Keratinocyte (primary cell): ENCODE measurements around the gene RRAS. TPM values are rescaled to one million over a fixed set of nuclear protein-coding genes. Genes with fewer than 3 reads are reported as not detected.

Experiments
- DNase-seq: peaks from one replicate; pipeline ENCODE4 v3.0.0-alpha.2; 2011; ENCODE audit warnings: low read depth, missing footprints, low spot score
- FAIRE-seq: peaks from 2 replicates; lab custom pipeline; 2011; peaks lifted over from hg19 to GRCh38; lab: Jason Lieb, UNC
- H2AFZ ChIP-seq: 2 replicates; pipeline ENCODE4 v1.6.0; 2012; ENCODE audit warnings: low read length, control low read depth, inconsistent platforms; ENCODE audit not compliant: control insufficient read depth
- H3K27ac ChIP-seq: 2 replicates; pipeline ENCODE4 v1.5.1; 2011; ENCODE audit warnings: low read length; ENCODE audit not compliant: control insufficient read depth, insufficient read depth
- H3K27me3 ChIP-seq: 3 replicates; pipeline ENCODE4 v1.6.0; 2011; ENCODE audit warnings: low read length; ENCODE audit not compliant: control insufficient read depth, insufficient read depth; ENCODE audit errors: extremely low read depth
- H3K36me3 ChIP-seq, 2 experiments: 2 replicates in 1 of 2; 3 replicates in 1 of 2; pipeline ENCODE4 v1.5.1; 2011; ENCODE audit warnings: low read length in 2 of 2, mild to moderate bottlenecking in 1 of 2; ENCODE audit not compliant: control insufficient read depth in 2 of 2, insufficient read depth in 2 of 2; ENCODE audit errors: extremely low read depth in 1 of 2
- H3K4me1 ChIP-seq: 3 replicates; pipeline ENCODE4 v1.5.1; 2011; ENCODE audit warnings: low read length; ENCODE audit not compliant: control insufficient read depth, insufficient read depth; ENCODE audit errors: extremely low read depth
- H3K4me2 ChIP-seq: 3 replicates; pipeline ENCODE4 v1.6.0; 2011; ENCODE audit warnings: low read depth, low read length; ENCODE audit not compliant: control insufficient read depth, insufficient read depth; ENCODE audit errors: extremely low read depth
- H3K4me3 ChIP-seq, 3 experiments: fragments of 200-600 bp in 1 of 3; sonication (generic) in 1 of 3; 2 replicates in 2 of 3; 3 replicates in 1 of 3; pipeline ENCODE4 v1.5.1; 2011 to 2016; ENCODE audit warnings: low read length in 3 of 3, mild to moderate bottlenecking in 3 of 3, control low read depth in 2 of 3, inconsistent platforms in 1 of 3, low read depth in 1 of 3, mixed read lengths in 1 of 3, mixed run types in 1 of 3, moderate library complexity in 1 of 3; ENCODE audit not compliant: control insufficient read depth in 2 of 3, insufficient read depth in 2 of 3; ENCODE audit errors: extremely low read depth in 1 of 3
- H3K79me2 ChIP-seq: 2 replicates; pipeline ENCODE4 v1.6.0; 2012; ENCODE audit warnings: low read length; ENCODE audit not compliant: control insufficient read depth, insufficient read depth
- H3K9ac ChIP-seq: 3 replicates; pipeline ENCODE4 v1.6.0; 2011; ENCODE audit warnings: low read length; ENCODE audit not compliant: control insufficient read depth, insufficient read depth; ENCODE audit errors: extremely low read depth
- H3K9me1 ChIP-seq: 3 replicates; pipeline ENCODE4 v1.6.0; 2011; ENCODE audit warnings: low read length; ENCODE audit not compliant: control insufficient read depth, insufficient read depth; ENCODE audit errors: extremely low read depth
- H3K9me3 ChIP-seq: 2 replicates; pipeline ENCODE4 v1.5.1; 2012; ENCODE audit warnings: low read depth, low read length; ENCODE audit not compliant: control insufficient read depth
- H4K20me1 ChIP-seq: 3 replicates; pipeline ENCODE4 v1.6.0; 2011; ENCODE audit warnings: low read length; ENCODE audit not compliant: control insufficient read depth, insufficient read depth; ENCODE audit errors: extremely low read depth
- EZH2 ChIP-seq: IDR thresholded peaks from one replicate; pipeline ENCODE4 v1.6.1; 2012; ENCODE audit warnings: inconsistent platforms, mild to moderate bottlenecking, low read length, moderate library complexity
- dilution Hi-C: fragments of 300-500 bp; cut with MboI; formaldehyde crosslinking; loops from one replicate; pipeline ENCODE4 v1.7.0; 2020; ENCODE audit warnings: low sequenced_read_pairs; ENCODE audit not compliant: extremely low pct_ligation_motif_present
- polyA plus RNA-seq, 5 experiments: library from polyadenylated mRNA; depleted of rRNA in 3 of 5; stranded (reverse) in 3 of 5; stranded (forward) in 1 of 5; unstranded in 1 of 5; fragments of >200 nt; gene quantifications; 1 replicate in 1 of 5; 2 replicates in 3 of 5; 3 replicates in 1 of 5; pipeline versions ENCODE4 v1.2.1 to v1.2.3, GENCODE V29; 2011 to 2012; ENCODE audit warnings: missing spikeins in 2 of 5, low read depth in 1 of 5, low replicate concordance in 1 of 5
- TF ChIP-seq, protein P1 (sequence below), 3 experiments: IDR thresholded peaks in 1 of 3; conservative IDR thresholded peaks in 1 of 3; optimal IDR thresholded peaks in 1 of 3; 2 replicates in 2 of 3; 3 replicates in 1 of 3; pipeline versions ENCODE3 to v1.5.1; 2011; ENCODE audit warnings: low read length in 3 of 3, mild to moderate bottlenecking in 3 of 3, moderate library complexity in 2 of 3, control low read depth in 1 of 3, inconsistent platforms in 1 of 3; ENCODE audit not compliant: insufficient read depth in 2 of 3; ENCODE audit errors: extremely low read depth in 1 of 3

RRAS gene
- polyA plus RNA-seq, 1 donor (not counting 4 experiments of a cell fraction or from before 2014, with no cell fraction given): 98.1 TPM

DNA sequence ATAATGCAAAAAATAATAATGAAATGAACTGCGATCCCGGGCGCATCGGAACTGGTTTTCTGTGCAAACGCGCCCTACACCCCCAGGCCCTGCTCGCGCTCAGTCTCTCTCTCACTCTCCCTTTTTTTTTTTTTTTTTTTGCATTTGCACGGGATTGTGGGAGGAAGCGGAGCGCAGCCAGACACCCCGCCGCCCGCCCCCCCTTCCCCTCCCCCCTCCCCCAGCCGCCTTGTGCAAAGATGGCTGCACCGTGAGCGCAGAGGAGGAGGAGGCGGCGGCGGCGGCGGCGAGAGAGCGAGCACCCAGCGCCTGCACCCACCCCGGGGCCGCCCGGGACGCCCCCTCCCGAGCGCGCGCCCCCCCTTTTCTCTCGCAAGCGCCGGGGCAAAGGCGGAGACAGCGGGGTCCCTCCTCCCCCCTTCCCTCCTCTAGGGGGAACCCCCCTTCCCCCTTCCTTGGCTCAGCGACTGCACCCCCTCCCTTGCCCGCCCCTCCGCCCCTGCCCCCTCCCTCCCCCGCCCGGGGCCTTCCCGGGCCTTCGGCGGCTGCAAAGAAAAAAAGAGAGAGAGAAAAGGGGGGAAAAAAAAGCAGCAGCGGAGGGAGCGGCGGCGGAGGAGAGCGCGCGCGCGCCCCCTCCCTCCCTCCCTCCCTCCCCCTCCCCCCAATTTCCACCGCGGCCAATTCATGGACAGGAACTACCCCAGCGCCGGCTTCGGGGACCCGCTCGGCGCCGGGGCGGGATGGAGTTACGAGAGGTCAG, 48.8 kb downstream of the RRAS start, which contains the start of gene PRR12:
Gene PRR12, plus strand, starts transcription at position 212 of the 760 bp plus-strand sequence. Its CDS starts 473 bp downstream, at position 685.
- peaks cover 2% of the 10 kb centered on the region for H4K20me1 ChIP-seq
- peak within 1 kb of the TSS; percentile 92 for H3K27ac ChIP-seq
- H2AFZ ChIP-seq: peak within 1 kb of the TSS; percentile 63
- no peaks in the 10 kb centered on the region for H3K27me3 ChIP-seq
- DNase-seq (no peak), FAIRE-seq (no peak)
- TF ChIP-seq EZH2: no peak
- TF ChIP-seq, protein P1, sequence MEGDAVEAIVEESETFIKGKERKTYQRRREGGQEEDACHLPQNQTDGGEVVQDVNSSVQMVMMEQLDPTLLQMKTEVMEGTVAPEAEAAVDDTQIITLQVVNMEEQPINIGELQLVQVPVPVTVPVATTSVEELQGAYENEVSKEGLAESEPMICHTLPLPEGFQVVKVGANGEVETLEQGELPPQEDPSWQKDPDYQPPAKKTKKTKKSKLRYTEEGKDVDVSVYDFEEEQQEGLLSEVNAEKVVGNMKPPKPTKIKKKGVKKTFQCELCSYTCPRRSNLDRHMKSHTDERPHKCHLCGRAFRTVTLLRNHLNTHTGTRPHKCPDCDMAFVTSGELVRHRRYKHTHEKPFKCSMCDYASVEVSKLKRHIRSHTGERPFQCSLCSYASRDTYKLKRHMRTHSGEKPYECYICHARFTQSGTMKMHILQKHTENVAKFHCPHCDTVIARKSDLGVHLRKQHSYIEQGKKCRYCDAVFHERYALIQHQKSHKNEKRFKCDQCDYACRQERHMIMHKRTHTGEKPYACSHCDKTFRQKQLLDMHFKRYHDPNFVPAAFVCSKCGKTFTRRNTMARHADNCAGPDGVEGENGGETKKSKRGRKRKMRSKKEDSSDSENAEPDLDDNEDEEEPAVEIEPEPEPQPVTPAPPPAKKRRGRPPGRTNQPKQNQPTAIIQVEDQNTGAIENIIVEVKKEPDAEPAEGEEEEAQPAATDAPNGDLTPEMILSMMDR (optimal IDR thresholded peaks at IDR 0.05 in 1 of 3, IDR thresholded peaks at IDR 0.05 in 1 of 3, conservative IDR thresholded peaks at IDR 0.05 in 1 of 3; ENCODE audit: extremely low read depth in 1 of 3, insufficient read depth in 2 of 3, low read length in 3 of 3): no peak
- H3K9ac ChIP-seq: peak within 1 kb of the TSS; percentile 92
- H3K79me2 ChIP-seq: peaks cover 18% of the 10 kb centered on the region
- no peaks in the 10 kb centered on the region for H3K9me1 ChIP-seq
- H3K9me3 ChIP-seq: no peaks in the 10 kb centered on the region
- peaks cover 18% of the 10 kb centered on the region for H3K4me1 ChIP-seq
- H3K4me2 ChIP-seq: peak within 1 kb of the TSS; percentile 99
- peaks cover 4 to 14% of the 10 kb centered on the region in 2 experiments for H3K36me3 ChIP-seq
- H3K4me3 ChIP-seq: peak within 1 kb of the TSS; percentile 79 to 92 (median 82)
- dilution Hi-C loops: no loop called here

DNA sequence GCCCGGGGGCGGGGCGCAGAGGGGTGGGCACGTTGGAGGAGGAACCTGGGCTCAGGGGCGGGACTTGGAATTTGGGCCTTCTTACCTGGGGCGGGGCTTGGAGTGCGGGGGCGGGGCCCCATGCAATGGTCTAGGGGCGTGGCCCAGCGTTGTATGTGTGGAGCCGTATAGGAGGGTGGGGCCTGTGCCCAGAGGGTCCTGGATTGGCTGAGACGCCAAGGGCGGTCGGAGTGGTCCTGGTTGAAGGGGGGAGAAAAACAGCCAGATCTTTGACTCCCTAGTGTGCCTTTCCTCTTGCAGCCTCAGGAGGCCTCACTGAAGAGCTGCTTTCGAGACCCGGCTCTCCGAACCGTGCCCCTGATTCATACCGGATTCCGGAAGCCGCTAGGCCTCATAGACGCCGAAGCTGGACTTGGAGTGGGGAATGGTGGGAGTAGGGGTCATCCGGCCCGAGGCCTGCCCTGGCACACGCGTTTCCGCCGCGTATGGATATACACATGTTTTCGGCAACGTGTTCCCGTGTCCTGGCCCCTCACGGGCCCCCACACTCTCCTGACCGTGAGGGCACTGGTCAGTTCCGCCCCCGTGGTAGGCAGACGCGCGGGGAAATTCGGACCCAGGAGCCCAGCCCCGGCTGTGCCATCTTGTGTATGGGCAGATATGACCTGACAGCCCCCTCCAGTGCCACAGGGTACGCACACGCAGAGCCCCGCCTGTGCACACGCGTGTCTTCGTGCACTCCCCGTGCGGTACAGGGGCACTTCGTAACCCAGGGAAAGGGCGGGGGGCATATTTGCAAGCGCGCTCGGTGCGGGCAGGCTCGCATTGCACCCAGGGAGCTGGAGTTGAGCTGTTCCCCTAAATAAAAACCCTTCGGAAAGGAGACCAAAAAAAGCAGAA, 49.6 kb downstream of the RRAS start:
- dilution Hi-C loops: no loop called here
- Histone ChIP-seq H3K9ac (peak overlapping the region; percentile 92), H4K20me1 (peaks cover 2% of the 10 kb centered on the region), H2AFZ (peak overlapping the region; percentile 63), H3K4me3 (peak overlapping the region; percentile 77 to 92 (median 82)), H3K27ac (peak overlapping the region; percentile 92), H3K27me3 (no peaks in the 10 kb centered on the region), H3K9me1 (no peaks in the 10 kb centered on the region), H3K4me1 (peaks cover 18% of the 10 kb centered on the region), H3K4me2 (peak overlapping the region; percentile 99), H3K79me2 (peaks cover 14% of the 10 kb centered on the region), H3K36me3 (peaks cover 3 to 11% of the 10 kb centered on the region in 2 experiments), H3K9me3 (no peaks in the 10 kb centered on the region)
- DNase-seq: peak; percentile 93
- FAIRE-seq: peak; percentile 93
- TF ChIP-seq, protein P1 (optimal IDR thresholded peaks at IDR 0.05 in 1 of 3, IDR thresholded peaks at IDR 0.05 in 1 of 3, conservative IDR thresholded peaks at IDR 0.05 in 1 of 3; ENCODE audit: extremely low read depth in 1 of 3, insufficient read depth in 2 of 3, low read length in 3 of 3): peak; percentile 0 to 14 (median 10)
- no peak for TF ChIP-seq EZH2
